SK-N-SH (cell line): ENCODE results near the gene PGAP2. TPM values are rescaled to one million over a fixed set of nuclear protein-coding genes. Genes with fewer than 3 reads are reported as not detected.
A peak's percentile ranks its signal among the peaks of the same experiment; 100 is the strongest.

Source experiments
- CTCF ChIA-PET: fragments of 300-600, 350-600 bp; formaldehyde crosslinking; extraction: SDS; loops from one replicate; lab custom pipeline; 2021; lab: Yijun Ruan, JAX
- POLR2A ChIA-PET: fragments of 350-600 bp; sonication (Branson Sonifier 250); formaldehyde crosslinking; extraction: SDS; loops from one replicate; lab custom pipeline; 2020; ENCODE audit warnings: antibody characterized with exemption, inconsistent platforms; lab: Yijun Ruan, JAX
- DNase-seq: peaks from one replicate; pipeline ENCODE4 v3.0.0; 2012
- H2AFZ ChIP-seq: fragments of 200-600 bp; sonication (generic); 2 replicates; pipeline ENCODE4 v1.8.1; 2016; ENCODE audit warnings: antibody characterized with exemption, mild to moderate bottlenecking, low read depth
- H3F3A ChIP-seq: fragments of 200-600 bp; sonication (generic); replicated peaks from 2 replicates; pipeline ENCODE3; 2016; ENCODE audit warnings: antibody characterized with exemption, mild to moderate bottlenecking; ENCODE audit not compliant: insufficient read depth
- H3K27ac ChIP-seq, 2 experiments: fragments of 200-500 bp in 1 of 2; fragments of 200-600 bp in 1 of 2; sonication (Bioruptor generic) in 1 of 2; sonication (generic), shearing (Covaris generic) in 1 of 2; 2 replicates each; pipeline versions ENCODE4 v1.5.1 to v1.6.1; 2014 to 2016; ENCODE audit warnings: low read depth in 2 of 2, inconsistent platforms in 1 of 2, low read length in 1 of 2, mild to moderate bottlenecking in 1 of 2, mixed read lengths in 1 of 2
- H3K27me3 ChIP-seq: fragments of 200-600 bp; sonication (generic), shearing (Covaris generic); 2 replicates; pipeline ENCODE4 v1.6.1; 2016; ENCODE audit warnings: mixed run types; ENCODE audit not compliant: insufficient read depth
- H3K36me3 ChIP-seq, 2 experiments: fragments of 200-500 bp in 1 of 2; fragments of 200-600 bp in 1 of 2; sonication (Bioruptor generic) in 1 of 2; sonication (generic) in 1 of 2; replicated peaks in 1 of 2; 2 replicates each; pipeline versions ENCODE3 to v1.5.1; 2014 to 2016; ENCODE audit warnings: low read length in 1 of 2, mild to moderate bottlenecking in 1 of 2; ENCODE audit not compliant: insufficient read depth in 2 of 2, control insufficient read depth in 1 of 2
- H3K4me1 ChIP-seq, 2 experiments: fragments of 200-500 bp in 1 of 2; fragments of 200-600 bp in 1 of 2; sonication (Bioruptor generic) in 1 of 2; sonication (generic), shearing (Covaris generic) in 1 of 2; 2 replicates each; pipeline versions ENCODE4 v1.5.1 to v1.6.1; 2014 to 2016; ENCODE audit warnings: low read depth in 1 of 2, low read length in 1 of 2, mixed run types in 1 of 2; ENCODE audit not compliant: insufficient read depth in 2 of 2, control insufficient read depth in 1 of 2
- H3K4me2 ChIP-seq: fragments of 200-600 bp; sonication (generic), shearing (Covaris generic); 2 replicates; pipeline ENCODE4 v1.6.1; 2017; ENCODE audit warnings: mixed run types
- H3K4me3 ChIP-seq, 2 experiments: fragments of 200-500 bp in 1 of 2; fragments of 200-600 bp in 1 of 2; sonication (Bioruptor generic) in 1 of 2; sonication (generic), shearing (Covaris generic) in 1 of 2; 2 replicates each; pipeline versions ENCODE4 v1.5.1 to v1.8.1; 2014 to 2016; ENCODE audit warnings: low read depth in 2 of 2, inconsistent platforms in 1 of 2, low read length in 1 of 2, mild to moderate bottlenecking in 1 of 2, mixed read lengths in 1 of 2, moderate library complexity in 1 of 2
- H3K79me2 ChIP-seq: fragments of 200-600 bp; sonication (generic); 2 replicates; pipeline ENCODE4 v1.8.1; 2017; ENCODE audit warnings: mild to moderate bottlenecking; ENCODE audit not compliant: insufficient read depth
- H3K9ac ChIP-seq: fragments of 200-600 bp; sonication (generic); 2 replicates; pipeline ENCODE4 v1.6.1; 2017; ENCODE audit warnings: mixed run types
- H3K9me2 ChIP-seq: fragments of 200-600 bp; sonication (generic); 2 replicates; pipeline ENCODE4 v1.6.1; 2017; ENCODE audit warnings: mixed run types
- H3K9me3 ChIP-seq: fragments of 200-600 bp; sonication (generic); 2 replicates; pipeline ENCODE4 v1.6.1; 2017; ENCODE audit warnings: mixed run types, mild to moderate bottlenecking, moderate library complexity
- H4K20me1 ChIP-seq: fragments of 200-600 bp; sonication (generic); 2 replicates; pipeline ENCODE4 v1.6.1; 2017; ENCODE audit warnings: mild to moderate bottlenecking, mixed run types; ENCODE audit not compliant: insufficient read depth
- CHD2 ChIP-seq: fragments of 150-350 bp; IDR thresholded peaks from 2 replicates; pipeline ENCODE4 v1.6.1; 2018; ENCODE audit warnings: low read length; ENCODE audit not compliant: partially characterized antibody
- EP300 ChIP-seq, 2 experiments: IDR thresholded peaks; 2 replicates each; pipeline versions ENCODE4 v1.4.0 to v1.6.1; 2012; ENCODE audit warnings: borderline replicate concordance in 1 of 2, low read depth in 1 of 2, low read length in 1 of 2
- FOSL2 ChIP-seq: IDR thresholded peaks from 2 replicates; pipeline ENCODE4 v1.4.0; 2012; ENCODE audit warnings: low read depth, mild to moderate bottlenecking, moderate library complexity, borderline replicate concordance
- FOXJ3 ChIP-seq: sonication (generic); formaldehyde crosslinking; IDR thresholded peaks from 2 replicates; pipeline ENCODE4 v1.5.1; 2020; ENCODE audit warnings: mild to moderate bottlenecking, missing genetic modification reagents
- GABPA ChIP-seq: IDR thresholded peaks from 2 replicates; pipeline ENCODE4 v1.4.0; 2012; ENCODE audit warnings: low read depth, mild to moderate bottlenecking
- MXI1 ChIP-seq: IDR thresholded peaks from 2 replicates; pipeline ENCODE4 v1.6.1; 2012; ENCODE audit warnings: mild to moderate bottlenecking, low read depth, low read length, improper control_type of control experiment
- NFIC ChIP-seq: IDR thresholded peaks from 2 replicates; pipeline ENCODE4 v1.4.0; 2012; ENCODE audit warnings: borderline replicate concordance
- NRF1 ChIP-seq: IDR thresholded peaks from 2 replicates; pipeline ENCODE4 v1.6.1; 2012; ENCODE audit warnings: low read depth, mild to moderate bottlenecking, low read length
- POLR2AphosphoS5 ChIP-seq: IDR thresholded peaks from 2 replicates; pipeline ENCODE4 v1.6.1; 2012; ENCODE audit warnings: low read depth, low read length
- REST ChIP-seq: IDR thresholded peaks from 2 replicates; pipeline ENCODE4 v1.6.1; 2012; ENCODE audit warnings: mild to moderate bottlenecking, low read depth, low read length, moderate library complexity
- SMC3 ChIP-seq: IDR thresholded peaks from 2 replicates; pipeline ENCODE4 v1.6.1; 2012; ENCODE audit warnings: low read depth, low read length, improper control_type of control experiment
- WGBS: methylation state at CpG from one replicate; pipeline ENCODE4 v1.1.6; 2017; ENCODE audit warnings: low lambda C conversion rate; 5-methylcytosine and 5-hydroxymethylcytosine counted together
- polyA plus RNA-seq, 3 experiments: library from polyadenylated mRNA; depleted of rRNA; stranded (reverse); fragments of >200 nt; gene quantifications; 2 replicates each; pipeline ENCODE4 v1.2.3, GENCODE V29; 2012
- TF ChIP-seq, protein P1 (sequence below): fragments of 200-600 bp; sonication (generic); IDR thresholded peaks from 2 replicates; pipeline ENCODE4 v1.6.1; 2017; ENCODE audit warnings: antibody characterized with exemption, mild to moderate bottlenecking, moderate library complexity

PGAP2 gene
- polyA plus RNA-seq, 1 of the 3 experiments (the other 2 are of a cell fraction), result 41.3 TPM

GRCh38 chr11:3767536-3767935 is 40.8 kb upstream of the PGAP2 start (continued):
- TF ChIP-seq REST (no peak), FOSL2 (no peak), NFIC (no peak), POLR2AphosphoS5 (no peak)
- TF ChIP-seq, all 33 proteins: peak for 0

- Histone ChIP-seq H2AFZ (no peak overlapping the region), H3K4me1 (no peaks in the 10 kb centered on the region), H3K9ac (no peak overlapping the region), H3K4me2 (no peak overlapping the region), H3K36me3 (peaks cover 49 to 84% of the 10 kb centered on the region in 2 experiments), H4K20me1 (no peaks in the 10 kb centered on the region), H3K27ac (no peak overlapping the region), H3F3A (no peaks in the 10 kb centered on the region), H3K79me2 (peaks cover 29% of the 10 kb centered on the region), H3K9me3 (no peaks in the 10 kb centered on the region), H3K9me2 (no peaks in the 10 kb centered on the region), H3K27me3 (no peaks in the 10 kb centered on the region), H3K4me3 (no peak overlapping the region)
- 88% methylated on average over 4 of the region's 4 CpGs for WGBS
- TF ChIP-seq NFIC (no peak), EP300 (IDR thresholded peaks at IDR 0.05; ENCODE audit: borderline replicate concordance in 1 of 2, low read depth in 1 of 2, low read length in 1 of 2) (no peak)
- TF ChIP-seq, protein P1, sequence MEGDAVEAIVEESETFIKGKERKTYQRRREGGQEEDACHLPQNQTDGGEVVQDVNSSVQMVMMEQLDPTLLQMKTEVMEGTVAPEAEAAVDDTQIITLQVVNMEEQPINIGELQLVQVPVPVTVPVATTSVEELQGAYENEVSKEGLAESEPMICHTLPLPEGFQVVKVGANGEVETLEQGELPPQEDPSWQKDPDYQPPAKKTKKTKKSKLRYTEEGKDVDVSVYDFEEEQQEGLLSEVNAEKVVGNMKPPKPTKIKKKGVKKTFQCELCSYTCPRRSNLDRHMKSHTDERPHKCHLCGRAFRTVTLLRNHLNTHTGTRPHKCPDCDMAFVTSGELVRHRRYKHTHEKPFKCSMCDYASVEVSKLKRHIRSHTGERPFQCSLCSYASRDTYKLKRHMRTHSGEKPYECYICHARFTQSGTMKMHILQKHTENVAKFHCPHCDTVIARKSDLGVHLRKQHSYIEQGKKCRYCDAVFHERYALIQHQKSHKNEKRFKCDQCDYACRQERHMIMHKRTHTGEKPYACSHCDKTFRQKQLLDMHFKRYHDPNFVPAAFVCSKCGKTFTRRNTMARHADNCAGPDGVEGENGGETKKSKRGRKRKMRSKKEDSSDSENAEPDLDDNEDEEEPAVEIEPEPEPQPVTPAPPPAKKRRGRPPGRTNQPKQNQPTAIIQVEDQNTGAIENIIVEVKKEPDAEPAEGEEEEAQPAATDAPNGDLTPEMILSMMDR, result no peak
- ChIA-PET POLR2A (no interaction called here), CTCF (interaction anchor here (1.1 to 1.6 kb wide), 4 partner anchors 10 to 158 kb away, joined by 3 to 8 read pairs (median 3); no protein-coding TSS in a partner anchor)
- DNase-seq, result no peak
Observed at GRCh38 chr11:3773180-3773579, 35.2 kb upstream of the PGAP2 start.

DNA sequence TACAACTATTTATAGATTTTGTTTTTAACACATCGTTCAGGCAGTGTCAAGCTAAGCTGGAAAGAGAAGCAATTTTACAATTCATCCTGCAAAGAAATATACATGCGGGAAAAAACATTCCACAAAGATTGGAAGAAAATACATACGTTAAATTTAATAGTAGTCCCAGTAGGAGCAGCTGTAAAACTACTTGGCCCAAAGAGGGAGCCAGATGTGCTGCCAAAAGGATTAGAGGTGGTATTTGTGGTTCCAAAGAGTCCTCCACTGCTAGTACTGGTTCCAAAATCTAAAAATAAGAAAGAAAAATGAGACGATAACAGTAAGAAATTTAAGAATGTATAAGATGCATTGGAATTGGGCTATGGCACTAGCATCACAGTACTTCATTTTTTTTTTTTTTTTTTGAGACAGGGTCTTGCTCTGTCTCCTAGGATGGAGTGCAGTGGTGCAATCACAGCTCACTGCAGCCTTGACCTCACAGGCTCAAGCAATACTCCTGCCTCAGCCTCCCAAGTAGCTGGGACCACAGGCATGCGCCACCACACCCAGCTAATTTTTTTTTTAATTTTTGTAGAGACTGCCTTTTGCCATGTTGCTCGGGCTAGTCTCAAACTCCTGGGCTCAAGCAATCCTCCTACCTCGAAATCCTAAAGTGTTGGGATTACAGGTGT is 32.5 kb upstream of the PGAP2 start:
- no peak for DNase-seq
- Histone ChIP-seq H2AFZ (no peak overlapping the region), H3K9me3 (no peaks in the 10 kb centered on the region), H3K27me3 (no peaks in the 10 kb centered on the region), H4K20me1 (no peaks in the 10 kb centered on the region), H3K4me1 (no peaks in the 10 kb centered on the region), H3K4me2 (no peak overlapping the region), H3K27ac (no peak overlapping the region), H3F3A (peaks cover 5% of the 10 kb centered on the region), H3K79me2 (peaks cover 56% of the 10 kb centered on the region), H3K4me3 (no peak overlapping the region), H3K36me3 (peaks cover 47 to 83% of the 10 kb centered on the region in 2 experiments), H3K9ac (no peak overlapping the region), H3K9me2 (no peaks in the 10 kb centered on the region)
- 96% methylated on average over 7 of the region's 7 CpGs for WGBS
- TF ChIP-seq, protein P1, result peak; percentile 11; the same call in 1 of the 2 replicates
- TF ChIP-seq SMC3, result no peak
- no peak for TF ChIP-seq NRF1
- no peak for TF ChIP-seq FOXJ3
- no peak for TF ChIP-seq GABPA
- no peak for TF ChIP-seq CHD2
- no peak for TF ChIP-seq MXI1
- ChIA-PET POLR2A (no interaction called here), CTCF (no interaction called here)
